Measurements from ENCODE around the gene SHC3.
A peak's percentile ranks its signal among the peaks of the same experiment; 100 is the strongest.

The SHC3 gene

GRCh38 chr9:89186960-89187359, 8.3 kb upstream of the SHC3 start:
- no peak for DNase-seq (ENCODE audit: low read depth in 2 of 2)

DNA sequence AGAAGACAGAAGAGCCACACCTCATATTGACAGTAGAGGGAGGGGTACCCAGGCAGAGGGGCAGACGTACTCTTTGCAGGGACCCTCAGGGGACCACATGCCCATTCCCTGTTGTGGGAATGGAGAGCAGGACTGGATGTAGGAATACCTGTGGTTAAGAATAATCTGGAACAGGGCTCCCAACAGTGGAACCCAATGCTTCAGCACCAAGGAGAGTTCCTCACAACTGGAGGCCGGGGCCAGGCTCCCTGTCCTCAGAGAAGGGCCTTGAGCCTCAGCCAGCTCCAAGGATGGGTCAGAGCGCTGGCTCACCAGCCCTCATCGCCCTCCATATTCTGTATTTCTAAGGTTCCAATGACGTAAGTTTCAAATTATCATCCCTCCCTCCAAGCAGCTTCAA, 7.4 kb upstream of the SHC3 start:
- no peak for DNase-seq (ENCODE audit: low read depth in 2 of 2)

- no peak for DNase-seq (ENCODE audit: low read depth in 2 of 2)
Observed at GRCh38 chr9:89183146-89183545, 4.5 kb upstream of the SHC3 start.

DNA sequence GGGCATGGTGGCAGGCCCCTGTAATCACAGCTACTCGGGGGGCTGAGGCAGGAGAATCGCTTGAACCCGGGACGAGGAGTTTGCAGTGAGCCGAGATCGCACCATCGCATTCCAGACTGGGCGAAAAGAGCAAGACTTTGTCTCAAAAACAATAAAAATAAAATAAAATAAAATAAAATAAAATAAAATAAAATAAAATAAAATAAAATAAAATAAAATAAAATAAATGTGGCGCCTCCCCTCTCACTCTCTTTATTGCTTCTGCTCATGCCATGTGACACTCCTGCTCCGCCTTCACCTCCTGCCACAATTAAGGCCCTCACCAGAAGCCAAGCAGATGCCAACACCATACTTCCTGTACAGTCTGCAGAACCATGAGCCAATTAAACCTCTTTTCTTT, 3.8 kb upstream of the SHC3 start:
- no peak for DNase-seq (ENCODE audit: low read depth in 2 of 2)

DNA sequence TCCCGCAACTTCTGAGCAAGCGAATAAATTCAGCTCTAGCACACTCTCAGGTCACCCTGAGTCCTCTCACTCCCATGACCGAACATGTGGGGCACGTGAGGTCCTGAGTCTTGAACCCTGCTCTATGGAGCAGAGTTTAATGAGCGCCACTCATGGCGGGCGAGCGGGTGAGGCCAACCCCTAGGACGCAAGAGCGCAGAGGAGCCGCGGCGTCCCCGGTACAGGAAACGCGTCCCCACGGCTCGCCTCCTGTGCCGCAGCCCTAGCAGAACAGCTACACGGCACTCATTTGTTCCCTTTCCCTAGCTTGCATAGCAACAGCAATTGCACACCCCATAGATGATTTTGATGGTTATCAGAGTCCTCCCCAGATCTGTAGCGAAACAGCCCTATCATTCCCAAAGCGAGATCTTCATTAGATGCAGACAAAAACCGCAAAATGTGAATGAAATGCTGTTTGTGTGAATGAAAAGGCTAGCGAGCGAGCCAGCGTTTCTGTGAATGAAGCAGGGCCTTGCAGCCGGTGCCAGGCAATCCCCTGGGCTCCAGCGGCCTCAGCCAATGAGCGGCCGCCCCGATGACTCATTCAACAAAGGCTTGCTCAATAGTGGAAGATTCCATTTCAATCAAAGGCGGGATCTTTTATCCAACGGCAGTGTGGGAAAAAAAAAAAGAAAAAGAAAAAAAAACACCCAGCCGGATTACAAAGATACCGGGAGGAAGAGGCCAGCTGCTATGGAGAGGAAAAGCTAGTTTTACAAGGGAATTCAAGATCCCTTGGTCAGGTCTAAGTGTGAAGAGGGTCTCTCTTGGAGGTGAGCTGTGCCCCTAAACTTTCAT, 1.5 kb upstream of the SHC3 start:
- peak in 1 of 2 donors; percentile 39 for DNase-seq (ENCODE audit: low read depth in 2 of 2)

- no peak for DNase-seq (ENCODE audit: low read depth in 2 of 2)
Observed at GRCh38 chr9:89179540-89179894, 899 bp upstream of the SHC3 start.

- DNase-seq (ENCODE audit: low read depth in 2 of 2), result no peak
Observed at GRCh38 chr9:89178830-89179539, 367 bp upstream of the SHC3 start.

- DNase-seq (ENCODE audit: low read depth in 2 of 2), result no peak
Observed at GRCh38 chr9:89177012-89177943, 1.3 kb downstream of the SHC3 start.

DNA sequence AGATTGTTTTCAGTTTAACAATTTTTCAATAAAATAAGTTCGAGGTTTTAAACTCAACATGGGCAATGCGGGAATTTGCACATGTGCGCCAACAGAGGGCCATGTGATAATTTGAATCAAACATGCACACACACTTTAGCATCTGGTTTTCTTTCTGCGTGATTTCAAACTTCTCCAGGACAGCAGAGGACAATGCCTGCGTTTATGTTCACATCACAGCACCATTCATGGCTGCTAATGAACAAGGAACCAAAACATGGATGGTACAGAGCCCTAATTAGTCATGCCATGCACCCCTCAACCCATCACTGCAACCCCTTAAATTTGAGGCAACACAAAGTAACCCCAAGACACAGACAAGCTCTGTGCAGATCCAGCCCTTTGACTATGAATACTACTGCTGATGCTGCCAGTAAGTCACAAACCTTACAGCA, 2.8 kb downstream of the SHC3 start:
- DNase-seq (ENCODE audit: low read depth in 2 of 2), result no peak

- DNase-seq (ENCODE audit: low read depth in 2 of 2), result no peak
Observed at GRCh38 chr9:89174291-89174690, 4.3 kb downstream of the SHC3 start.

GRCh38 chr9:89173072-89173471, 5.5 kb downstream of the SHC3 start:
- no peak for DNase-seq (ENCODE audit: low read depth in 2 of 2)

- no peak for DNase-seq (ENCODE audit: low read depth in 2 of 2)
Observed at GRCh38 chr9:89172398-89172797, 6.2 kb downstream of the SHC3 start.

GRCh38 chr9:89171693-89172092, 6.9 kb downstream of the SHC3 start:
- no peak for DNase-seq (ENCODE audit: low read depth in 2 of 2)

DNA sequence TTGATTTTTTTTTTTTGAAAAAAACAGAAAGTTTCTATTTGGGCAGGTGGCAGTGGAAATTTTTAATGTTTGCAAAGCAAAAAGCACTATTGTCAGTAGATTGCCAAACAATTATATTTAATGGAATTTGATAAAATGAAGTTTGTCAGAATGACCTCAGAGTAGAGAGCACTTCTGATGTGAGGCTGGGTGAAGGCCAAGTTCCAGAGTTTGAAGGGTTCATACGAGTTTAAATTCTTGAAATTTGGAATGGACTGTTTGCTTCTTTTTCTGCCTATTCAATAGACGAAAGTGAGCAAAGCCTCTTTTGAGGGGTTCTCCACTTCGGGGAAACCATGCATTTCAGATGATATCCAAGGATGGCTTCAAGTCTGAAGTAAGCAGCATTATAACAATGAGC, 7.4 kb downstream of the SHC3 start:
- no peak for DNase-seq (ENCODE audit: low read depth in 2 of 2)

GRCh38 chr9:89168901-89169813, 9.5 kb downstream of the SHC3 start:
- no peak for DNase-seq (ENCODE audit: low read depth in 2 of 2)

DNA sequence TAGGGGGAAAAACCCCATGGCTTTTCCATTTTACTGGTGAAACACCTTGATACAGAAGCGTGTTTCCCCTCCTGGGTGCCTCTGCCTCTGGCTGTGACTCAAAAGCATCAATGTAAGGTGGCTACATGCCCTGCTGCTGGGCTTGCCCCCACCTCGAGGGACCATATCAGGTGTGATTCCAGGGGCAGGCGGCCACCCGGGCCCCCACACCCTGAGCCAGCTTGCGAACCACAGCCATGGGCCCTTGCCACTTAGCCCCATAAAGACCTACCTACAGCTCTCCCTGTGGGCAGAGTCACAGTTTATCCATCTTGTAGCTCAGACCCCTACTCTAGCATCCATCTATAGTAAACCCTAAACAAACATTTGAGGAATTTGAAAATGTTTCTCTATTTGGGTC, 10.8 kb downstream of the SHC3 start:
- DNase-seq (ENCODE audit: low read depth in 2 of 2), result no peak

GRCh38 chr9:89166852-89167251, 11.8 kb downstream of the SHC3 start:
- DNase-seq (ENCODE audit: low read depth in 2 of 2), result no peak

- no peak for DNase-seq (ENCODE audit: low read depth in 2 of 2)
Observed at GRCh38 chr9:89165880-89166279, 12.7 kb downstream of the SHC3 start.

GRCh38 chr9:89165341-89165740, 13.3 kb downstream of the SHC3 start:
- no peak for DNase-seq (ENCODE audit: low read depth in 2 of 2)

GRCh38 chr9:89161221-89161620, 17.4 kb downstream of the SHC3 start:
- DNase-seq (ENCODE audit: low read depth in 2 of 2), result no peak

DNA sequence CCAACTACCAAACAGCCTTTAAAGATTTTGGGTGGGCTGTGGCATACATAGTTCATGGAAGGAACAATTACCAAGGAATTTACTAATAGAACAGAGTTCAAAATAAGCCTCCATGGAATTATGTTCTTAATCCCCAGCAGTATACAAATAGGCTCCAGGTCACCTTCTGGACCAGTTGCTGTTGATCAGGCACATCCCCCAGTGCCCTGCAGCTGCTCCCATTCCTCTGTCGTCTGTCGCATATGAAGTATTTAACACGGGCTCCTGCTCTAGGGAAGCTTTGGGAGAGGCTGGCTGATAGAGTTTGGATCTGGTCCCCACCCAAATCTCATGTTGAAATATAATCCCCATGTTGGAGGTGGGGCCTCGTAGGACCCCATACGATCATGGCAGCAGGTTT, 17.8 kb downstream of the SHC3 start:
- DNase-seq (ENCODE audit: low read depth in 2 of 2), result no peak
